CD1c-positive myeloid dendritic cell (primary cell): Measurements from ENCODE around the gene DIP2B.

ENCODE experiments used
- DNase-seq: peaks from one replicate; pipeline ENCODE4 v3.0.0-alpha.2; 2016; ENCODE audit errors: extremely low spot score

The DIP2B gene

GRCh38 chr12:50611021-50611744 is 106.4 kb downstream of the DIP2B start:
- DNase-seq, result no peak

DNA sequence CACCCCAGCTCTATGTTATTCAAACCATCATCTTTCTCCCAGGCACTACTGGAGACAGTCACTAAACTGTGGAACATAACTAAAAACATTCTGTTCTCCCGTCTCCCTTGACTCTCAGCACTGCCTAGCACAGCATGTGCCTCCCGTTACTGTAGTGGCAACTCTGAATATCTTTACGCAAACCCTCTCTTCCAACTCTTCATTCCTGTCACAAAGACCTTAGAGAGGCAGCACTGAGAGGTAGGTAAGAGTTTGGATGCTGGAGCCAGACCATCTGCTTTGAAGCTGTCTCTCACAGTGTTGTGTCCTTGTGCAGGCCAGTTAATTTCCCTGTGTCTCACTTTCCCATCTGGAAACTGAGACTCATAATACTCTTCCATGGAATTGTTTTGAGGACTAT is 108.1 kb downstream of the DIP2B start:
- no peak for DNase-seq

DNA sequence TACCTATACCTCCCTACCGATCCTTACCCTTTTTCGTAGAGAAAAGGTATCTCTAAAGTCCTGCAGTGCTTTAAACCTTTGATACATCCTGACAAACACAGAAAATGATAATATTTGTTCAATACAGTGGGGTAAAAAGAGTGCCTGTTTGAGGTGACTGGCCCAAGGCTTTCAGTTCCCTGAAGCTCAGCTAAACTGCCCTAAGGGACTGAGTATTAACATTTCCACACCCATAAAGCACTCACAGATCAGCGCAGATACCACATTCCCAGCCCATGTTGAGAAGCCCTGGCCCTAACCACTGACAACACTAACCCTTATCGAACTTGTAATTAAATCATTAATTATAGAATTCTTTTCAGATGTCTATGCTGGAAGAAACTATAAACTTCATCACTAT is 108.7 kb downstream of the DIP2B start:
- no peak for DNase-seq

DNA sequence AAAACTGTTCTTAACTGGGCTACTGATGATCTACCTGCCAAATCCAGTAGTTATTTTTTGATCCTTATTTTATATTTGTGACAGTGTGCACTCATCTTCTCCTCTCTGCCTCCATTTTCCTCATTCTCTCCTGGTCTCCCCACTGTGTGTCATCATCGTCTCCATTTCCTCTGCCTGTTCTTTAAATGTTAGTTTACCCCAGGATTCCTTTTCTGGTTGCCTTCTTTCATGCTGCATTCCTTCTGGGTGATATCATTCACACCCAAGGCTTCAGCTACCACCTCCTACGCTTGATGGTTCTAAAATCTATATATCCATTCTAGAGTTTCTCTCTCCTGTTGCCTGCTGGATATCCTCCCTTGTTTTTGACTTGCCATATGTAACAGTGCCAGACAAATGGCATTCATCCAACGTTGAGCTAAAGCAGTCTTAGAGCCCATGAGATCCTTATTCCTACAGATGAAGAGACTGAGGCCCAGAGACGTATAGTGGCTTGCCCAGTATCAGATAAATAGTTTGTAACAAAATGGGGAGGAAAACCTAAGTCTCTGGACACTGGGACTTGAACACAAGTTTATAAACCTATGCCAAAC is 109.5 kb downstream of the DIP2B start:
- DNase-seq, result no peak

GRCh38 chr12:50615145-50615906 is 110.5 kb downstream of the DIP2B start:
- DNase-seq, result no peak

DNA sequence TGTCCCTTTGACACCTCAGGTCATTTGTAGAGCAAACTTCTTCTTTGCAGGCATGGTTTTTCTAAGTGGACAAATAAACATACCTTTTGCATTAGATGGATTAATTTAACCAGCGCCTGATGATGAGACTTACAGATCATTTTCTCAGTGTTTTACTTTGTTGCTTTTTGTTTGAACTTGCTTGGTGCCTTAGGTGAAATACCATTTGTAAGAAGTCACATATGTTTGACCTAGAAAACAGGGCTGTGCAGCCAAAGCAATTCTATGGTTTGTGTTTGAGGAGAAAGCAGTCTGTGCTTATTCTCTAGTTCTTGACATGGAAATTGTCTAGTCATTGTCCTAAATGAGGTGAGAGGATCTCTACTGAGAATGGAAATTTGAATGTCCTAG is 111.1 kb downstream of the DIP2B start:
- DNase-seq, result no peak

- DNase-seq, result no peak
Measured at GRCh38 chr12:50617657-50618056, 112.9 kb downstream of the DIP2B start.

- no peak for DNase-seq
Measured at GRCh38 chr12:50618864-50619609, 114.3 kb downstream of the DIP2B start.

GRCh38 chr12:50619610-50619958 is 114.8 kb downstream of the DIP2B start:
- no peak for DNase-seq

- DNase-seq, result no peak
Measured at GRCh38 chr12:50620109-50620977, 115.6 kb downstream of the DIP2B start.

- no peak for DNase-seq
Measured at GRCh38 chr12:50620978-50621360, 116.2 kb downstream of the DIP2B start.

DNA sequence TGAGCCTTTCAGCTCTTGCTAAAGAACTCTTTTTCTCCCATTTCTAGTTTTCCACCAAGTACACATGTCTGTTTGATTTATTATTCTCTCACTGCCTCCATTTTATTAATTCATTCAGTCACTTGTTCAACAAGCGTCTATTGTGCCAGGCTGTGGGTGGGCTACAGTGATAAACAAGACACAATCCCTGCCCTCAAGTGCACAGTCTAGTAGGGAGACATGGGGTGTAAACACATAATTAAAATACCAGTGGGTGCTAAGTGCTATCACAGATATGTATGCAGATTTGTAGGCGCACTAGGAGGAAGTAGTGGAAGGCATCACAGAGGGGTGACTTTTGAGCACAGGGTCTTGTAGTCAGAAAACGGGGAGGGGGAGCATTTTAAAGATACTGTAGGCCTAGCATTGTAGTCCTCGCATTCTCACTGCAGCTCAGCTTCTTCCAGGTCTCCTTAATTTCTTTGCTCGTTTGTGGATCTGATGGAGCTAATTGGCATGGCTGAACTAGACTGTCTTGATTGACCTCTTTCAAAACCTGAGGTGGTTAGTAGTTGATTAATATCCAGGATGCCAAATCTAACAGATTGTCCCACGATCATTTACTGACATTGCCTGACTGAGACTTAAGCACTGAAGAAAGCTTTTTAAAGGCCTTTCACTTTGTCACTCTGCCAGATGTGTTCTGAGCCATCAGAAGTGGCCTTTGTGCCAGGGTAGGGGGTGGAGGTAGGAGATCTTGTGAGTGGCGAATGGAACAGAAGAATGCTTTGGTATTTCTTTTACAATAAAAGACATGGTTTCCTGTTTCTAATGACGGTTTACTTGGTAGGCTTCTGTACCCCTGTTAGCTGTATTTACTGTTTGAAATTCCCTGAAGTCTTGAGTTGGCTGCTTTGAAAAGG is 116.9 kb downstream of the DIP2B start:
- no peak for DNase-seq

GRCh38 chr12:50625029-50625925 is 120.5 kb downstream of the DIP2B start:
- no peak for DNase-seq

GRCh38 chr12:50626026-50626425 is 121.2 kb downstream of the DIP2B start:
- peak; percentile 35 for DNase-seq

- DNase-seq, result no peak
Measured at GRCh38 chr12:50627491-50627890, 122.7 kb downstream of the DIP2B start.

- no peak for DNase-seq
Measured at GRCh38 chr12:50628394-50628793, 123.6 kb downstream of the DIP2B start.

- peak; percentile 39 for DNase-seq
Measured at GRCh38 chr12:50633955-50634354, 129.2 kb downstream of the DIP2B start.

- DNase-seq, result peak; percentile 33
Measured at GRCh38 chr12:50634379-50634778, 129.6 kb downstream of the DIP2B start.

DNA sequence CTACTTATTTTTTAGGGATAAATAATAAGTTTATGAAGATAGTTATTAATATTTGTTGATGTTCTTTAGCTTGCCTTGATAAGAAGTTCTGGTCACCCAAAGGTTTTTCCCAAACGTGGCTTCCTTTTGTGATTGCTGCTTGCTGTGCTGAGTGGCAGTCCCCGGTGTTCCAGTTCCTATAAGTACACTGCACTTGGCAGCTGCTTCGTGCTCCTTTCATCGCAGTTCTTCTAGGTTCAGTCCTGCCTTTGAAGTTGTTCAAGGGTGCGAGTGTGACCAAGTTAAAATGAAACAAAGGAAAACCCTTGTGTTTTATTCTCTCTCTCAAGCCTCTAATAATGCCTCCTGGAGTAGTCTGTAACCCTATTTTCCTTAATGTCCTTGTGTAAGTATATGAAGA is 130.6 kb downstream of the DIP2B start:
- DNase-seq, result no peak
